ENCODE data around the gene HYKK. TPM values are rescaled to one million over a fixed set of nuclear protein-coding genes. Genes with fewer than 3 reads are reported as not detected.
A peak's percentile ranks its signal among the peaks of the same experiment; 100 is the strongest.

HYKK gene
- total and polyA plus RNA-seq, 10 of the 15 experiments (the other 5 are each of a cell fraction or from before 2014, with no cell fraction given) = 0.15 to 0.98 (median 0.49) TPM

DNA sequence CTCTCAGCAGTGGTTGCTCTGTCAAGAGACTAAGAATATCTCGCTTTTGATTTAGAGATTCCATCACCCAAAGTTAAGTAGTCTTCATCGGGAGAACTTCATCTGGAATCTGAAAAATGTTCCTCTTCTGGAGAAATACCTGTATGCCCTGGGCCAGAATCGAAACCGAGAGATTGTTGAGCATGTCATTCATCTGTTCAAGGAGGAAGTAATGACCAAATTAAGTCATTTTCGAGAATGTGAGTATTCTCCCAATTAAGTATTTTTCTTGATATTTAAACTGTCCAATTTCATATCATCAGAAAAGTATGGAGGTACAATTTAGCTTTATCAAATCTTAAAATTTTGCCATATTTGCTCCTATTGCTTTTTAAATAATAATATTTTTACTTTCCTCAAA is 19.9 kb downstream of the HYKK start:
- Histone ChIP-seq H3K9ac (ENCODE audit: control insufficient read depth, insufficient read depth, low read length) (no peak overlapping the region), H3K9me3 (replicated peaks; ENCODE audit: control insufficient read depth, insufficient read depth, low read length) (no peaks in the 10 kb centered on the region; the same call in 2 of the 3 replicates), H3K4me2 (ENCODE audit: control insufficient read depth, insufficient read depth) (no peak overlapping the region), H3K27me3 (replicated peaks in 1 of 2; ENCODE audit: control insufficient read depth in 2 of 2, insufficient read depth in 2 of 2, low read length in 1 of 2) (no peaks in the 10 kb centered on the region), H3K27ac (ENCODE audit: control insufficient read depth, insufficient read depth) (no peak overlapping the region), H3K79me2 (ENCODE audit: control insufficient read depth, insufficient read depth, low read length) (no peaks in the 10 kb centered on the region), H4K20me1 (ENCODE audit: control insufficient read depth, insufficient read depth) (no peaks in the 10 kb centered on the region), H3K4me1 (ENCODE audit: control insufficient read depth, insufficient read depth, low read length) (no peaks in the 10 kb centered on the region), H3K4me3 (no peak overlapping the region), H2AFZ (ENCODE audit: control insufficient read depth, low read depth, low read length) (no peak overlapping the region), H3K36me3 (ENCODE audit: control insufficient read depth in 2 of 2, insufficient read depth in 2 of 2, low read length in 1 of 2) (no peaks in the 10 kb centered on the region)
- RAD21 ChIA-PET (ENCODE audit: unreplicated experiment) = no interaction called here
- FAIRE-seq = peak; percentile 18
- no TSS peak for BruUV-seq (replicated peaks)
- DNase-seq (ENCODE audit: low read depth, low spot score) = no peak
- ATAC-seq = no peak
- in situ Hi-C loops (cut with MboI) = no loop called here
- WGBS (ENCODE audit: insufficient coverage, insufficient replicate concordance, low lambda C conversion rate, missing lambda C conversion rate) = 48% methylated on average over 5 of the region's 5 CpGs
- CTCF ChIA-PET = no interaction called here
- intact Hi-C loops (cut with micrococcal nuclease; ENCODE audit: unreplicated experiment) = no loop called here
- SMC1A ChIA-PET (ENCODE audit: uncharacterized antibody, unreplicated experiment) = no interaction called here
- POLR2A ChIA-PET = no interaction called here
- no peak for TF ChIP-seq USF1 (IDR thresholded peaks at IDR 0.05; ENCODE audit: borderline replicate concordance, extremely low read length, insufficient read depth, low read depth, low read length)
- TF ChIP-seq FOXK2 (IDR thresholded peaks at IDR 0.05) = no peak
- peak; percentile 71 to 86 for TF ChIP-seq SRF (IDR thresholded peaks at IDR 0.05; ENCODE audit: low read depth in 2 of 2, low read length in 2 of 2)
- TF ChIP-seq CBX5 (IDR thresholded peaks at IDR 0.05; ENCODE audit: low read depth) = no peak
- TF ChIP-seq, protein P1, sequence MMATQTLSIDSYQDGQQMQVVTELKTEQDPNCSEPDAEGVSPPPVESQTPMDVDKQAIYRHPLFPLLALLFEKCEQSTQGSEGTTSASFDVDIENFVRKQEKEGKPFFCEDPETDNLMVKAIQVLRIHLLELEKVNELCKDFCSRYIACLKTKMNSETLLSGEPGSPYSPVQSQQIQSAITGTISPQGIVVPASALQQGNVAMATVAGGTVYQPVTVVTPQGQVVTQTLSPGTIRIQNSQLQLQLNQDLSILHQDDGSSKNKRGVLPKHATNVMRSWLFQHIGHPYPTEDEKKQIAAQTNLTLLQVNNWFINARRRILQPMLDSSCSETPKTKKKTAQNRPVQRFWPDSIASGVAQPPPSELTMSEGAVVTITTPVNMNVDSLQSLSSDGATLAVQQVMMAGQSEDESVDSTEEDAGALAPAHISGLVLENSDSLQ (IDR thresholded peaks at IDR 0.05) = peak; percentile 79
- TF ChIP-seq, protein P2, sequence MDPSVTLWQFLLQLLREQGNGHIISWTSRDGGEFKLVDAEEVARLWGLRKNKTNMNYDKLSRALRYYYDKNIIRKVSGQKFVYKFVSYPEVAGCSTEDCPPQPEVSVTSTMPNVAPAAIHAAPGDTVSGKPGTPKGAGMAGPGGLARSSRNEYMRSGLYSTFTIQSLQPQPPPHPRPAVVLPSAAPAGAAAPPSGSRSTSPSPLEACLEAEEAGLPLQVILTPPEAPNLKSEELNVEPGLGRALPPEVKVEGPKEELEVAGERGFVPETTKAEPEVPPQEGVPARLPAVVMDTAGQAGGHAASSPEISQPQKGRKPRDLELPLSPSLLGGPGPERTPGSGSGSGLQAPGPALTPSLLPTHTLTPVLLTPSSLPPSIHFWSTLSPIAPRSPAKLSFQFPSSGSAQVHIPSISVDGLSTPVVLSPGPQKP (IDR thresholded peaks at IDR 0.05; ENCODE audit: low read depth, low read length) = peak; percentile 75

All from GM12878 (cell line).